Measurements from ENCODE around the gene SLC12A3. TPM values are rescaled to one million over a fixed set of nuclear protein-coding genes. Genes with fewer than 3 reads are reported as not detected.

Gene SLC12A3
- total RNA-seq, 3 donors from 2014 or later = not detected

DNA sequence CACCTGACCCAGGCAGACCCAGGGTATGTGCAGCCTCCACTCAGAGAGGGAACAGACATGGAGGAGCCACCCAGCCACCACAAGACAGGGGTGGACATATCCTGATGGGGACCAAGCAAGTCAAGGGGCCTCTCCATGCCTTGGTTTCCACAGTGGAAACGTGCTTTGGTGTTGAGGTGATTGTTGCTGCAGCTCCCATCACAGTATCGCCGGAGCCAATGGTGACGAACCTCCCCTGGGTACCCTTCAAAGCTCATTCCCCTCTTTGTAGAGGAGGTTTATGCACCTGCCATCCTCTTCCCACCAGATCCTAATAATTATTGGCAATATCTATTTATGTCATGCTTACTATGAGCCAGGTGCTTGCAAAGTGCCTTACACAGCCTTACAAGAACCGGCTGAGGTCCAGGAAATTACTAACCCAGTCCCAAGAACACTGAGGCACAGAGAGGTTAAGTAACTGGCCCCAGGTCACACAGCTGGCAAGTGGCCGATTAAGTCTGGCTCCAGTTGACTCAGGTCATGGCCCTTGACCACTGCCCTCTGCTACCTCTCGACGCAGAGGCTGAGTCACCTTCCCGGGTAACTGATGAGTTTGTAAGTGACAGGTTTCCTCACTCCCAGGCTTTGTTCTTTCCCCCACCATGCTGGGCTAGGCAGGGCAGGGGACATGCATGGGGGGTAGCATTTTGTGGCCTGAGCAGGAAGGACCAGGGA, 20.6 kb downstream of the SLC12A3 start:
- no peak overlapping the region for H3K4me3 Mint-ChIP-seq

GRCh38 chr16:56886296-56886695, 21.3 kb downstream of the SLC12A3 start:
- Mint-ChIP-seq H3K27me3 (ENCODE audit: low read depth) (no peaks in the 10 kb centered on the region), H3K4me3 (no peak overlapping the region), H3K36me3 (ENCODE audit: insufficient read depth) (no peaks in the 10 kb centered on the region)

More for the DNA sequence above, 20.6 kb downstream of the SLC12A3 start:
- Mint-ChIP-seq H3K4me1 (ENCODE audit: low read depth) (no peaks in the 10 kb centered on the region), H3K27me3 (ENCODE audit: low read depth) (no peaks in the 10 kb centered on the region), H3K36me3 (ENCODE audit: insufficient read depth) (no peaks in the 10 kb centered on the region), H3K9me3 (no peaks in the 10 kb centered on the region)
- no peak for DNase-seq
- ATAC-seq = no peak

GRCh38 chr16:56886826-56887225, 21.8 kb downstream of the SLC12A3 start:
- Mint-ChIP-seq H3K4me1 (ENCODE audit: low read depth) (no peaks in the 10 kb centered on the region), H3K9me3 (no peaks in the 10 kb centered on the region), H3K36me3 (ENCODE audit: insufficient read depth) (no peaks in the 10 kb centered on the region), H3K27me3 (ENCODE audit: low read depth) (no peaks in the 10 kb centered on the region), H3K4me3 (no peak overlapping the region)
- no peak for ATAC-seq
- DNase-seq = no peak

More at GRCh38 chr16:56886296-56886695, 21.3 kb downstream of the SLC12A3 start:
- no peak for DNase-seq
- no peak for ATAC-seq
- no peaks in the 10 kb centered on the region for H3K4me1 Mint-ChIP-seq (ENCODE audit: low read depth)
- no peaks in the 10 kb centered on the region for H3K9me3 Mint-ChIP-seq

DNA sequence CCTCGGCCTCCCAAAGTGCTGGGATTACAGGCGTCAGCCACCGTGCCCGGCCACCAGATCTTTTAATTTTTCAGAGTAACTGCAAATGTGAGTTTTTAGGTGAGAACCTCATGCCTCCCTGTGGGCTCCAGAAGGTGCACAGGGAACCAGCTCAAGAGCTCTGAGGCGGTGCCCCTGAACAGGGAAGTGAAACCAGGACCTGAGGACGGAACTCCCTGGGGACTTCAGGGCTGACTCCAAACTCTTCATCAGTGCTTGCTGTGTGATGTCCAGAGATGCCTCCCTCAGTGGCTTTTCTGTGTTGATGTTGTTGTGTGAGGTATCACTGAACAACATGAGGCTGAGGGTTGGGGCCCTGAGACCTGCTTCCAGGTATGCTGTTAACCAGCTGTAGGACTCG, 23.8 kb downstream of the SLC12A3 start:
- no peak for ATAC-seq
- Mint-ChIP-seq H3K36me3 (ENCODE audit: insufficient read depth) (no peaks in the 10 kb centered on the region), H3K9me3 (no peaks in the 10 kb centered on the region)

GRCh38 chr16:56889206-56889605, 24.2 kb downstream of the SLC12A3 start:
- Mint-ChIP-seq H3K4me3 (no peak overlapping the region), H3K4me1 (ENCODE audit: low read depth) (no peaks in the 10 kb centered on the region), H3K9me3 (no peaks in the 10 kb centered on the region), H3K36me3 (ENCODE audit: insufficient read depth) (no peaks in the 10 kb centered on the region), H3K27me3 (ENCODE audit: low read depth) (no peaks in the 10 kb centered on the region)
- ATAC-seq = no peak
- no peak for DNase-seq

More for the DNA sequence above, 23.8 kb downstream of the SLC12A3 start:
- Mint-ChIP-seq H3K4me3 (no peak overlapping the region), H3K4me1 (ENCODE audit: low read depth) (no peaks in the 10 kb centered on the region), H3K27me3 (ENCODE audit: low read depth) (no peaks in the 10 kb centered on the region)
- DNase-seq = no peak

- no peak overlapping the region for H3K4me3 Mint-ChIP-seq
- no peak for DNase-seq
- H3K4me1 Mint-ChIP-seq (ENCODE audit: low read depth) = no peaks in the 10 kb centered on the region
- no peaks in the 10 kb centered on the region for H3K36me3 Mint-ChIP-seq (ENCODE audit: insufficient read depth)
- no peaks in the 10 kb centered on the region for H3K27me3 Mint-ChIP-seq (ENCODE audit: low read depth)
- no peaks in the 10 kb centered on the region for H3K9me3 Mint-ChIP-seq
- no peak for ATAC-seq
Measured at GRCh38 chr16:56891685-56892084, 26.7 kb downstream of the SLC12A3 start.

GRCh38 chr16:56892705-56893104, 27.7 kb downstream of the SLC12A3 start:
- no peak for DNase-seq
- ATAC-seq = no peak
- Mint-ChIP-seq H3K36me3 (ENCODE audit: insufficient read depth) (no peaks in the 10 kb centered on the region), H3K27me3 (ENCODE audit: low read depth) (no peaks in the 10 kb centered on the region), H3K4me3 (no peak overlapping the region), H3K4me1 (ENCODE audit: low read depth) (peaks cover under 1% of the 10 kb centered on the region), H3K9me3 (no peaks in the 10 kb centered on the region)

DNA sequence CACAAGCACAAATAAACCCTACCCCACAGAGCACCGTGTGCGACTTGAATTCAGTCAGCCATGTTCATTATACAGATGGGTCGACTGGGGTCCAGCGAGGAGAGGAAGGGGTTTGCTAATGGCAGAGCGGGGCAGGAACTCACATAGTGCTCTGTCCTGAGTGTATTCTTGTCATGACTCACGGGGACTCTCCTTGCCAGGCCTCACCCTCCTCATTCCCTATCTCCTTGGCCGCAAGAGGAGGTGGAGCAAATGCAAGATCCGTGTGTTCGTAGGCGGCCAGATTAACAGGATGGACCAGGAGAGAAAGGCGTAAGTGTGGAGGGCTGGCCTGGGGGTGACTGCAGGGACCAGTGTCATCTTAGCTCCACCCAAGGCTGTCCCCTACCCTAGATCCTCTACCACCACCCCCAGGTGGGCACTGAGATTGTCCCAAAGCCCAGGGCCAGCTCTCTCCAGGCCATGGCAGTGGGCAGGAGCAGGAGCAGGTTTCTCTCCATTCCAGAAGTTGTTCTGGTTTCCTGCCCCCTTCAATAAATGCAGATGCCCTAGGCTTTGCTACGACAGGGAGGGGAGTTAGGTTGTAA, 29.4 kb downstream of the SLC12A3 start:
- DNase-seq (no peak), ATAC-seq (no peak)
- no peak overlapping the region for H3K4me3 Mint-ChIP-seq
- peaks cover 11% of the 10 kb centered on the region for H3K4me1 Mint-ChIP-seq (ENCODE audit: low read depth)
- H3K27me3 Mint-ChIP-seq (ENCODE audit: low read depth) = no peaks in the 10 kb centered on the region
- no peaks in the 10 kb centered on the region for H3K9me3 Mint-ChIP-seq
- no peaks in the 10 kb centered on the region for H3K36me3 Mint-ChIP-seq (ENCODE audit: insufficient read depth)

DNA sequence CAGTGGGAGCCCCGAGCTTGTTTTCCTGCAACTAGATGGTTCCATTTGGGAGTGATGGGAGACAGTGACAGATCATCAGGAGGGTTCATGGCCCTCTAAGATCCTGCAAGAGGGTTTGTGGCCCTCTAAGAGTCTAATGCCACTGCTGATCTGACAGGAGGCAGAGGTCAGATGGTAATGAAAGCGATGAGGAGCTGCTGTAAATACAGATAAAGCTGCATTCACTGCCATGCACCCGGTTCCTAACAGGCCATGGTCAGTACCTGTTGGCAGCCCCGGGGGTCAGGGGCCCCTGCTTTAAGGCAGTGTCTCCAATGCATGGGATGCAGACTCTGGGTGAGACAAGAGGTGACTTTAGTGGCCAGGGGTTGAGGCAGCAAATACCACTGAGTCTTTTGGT, 30.8 kb downstream of the SLC12A3 start:
- no peak overlapping the region for H3K4me3 Mint-ChIP-seq
- H3K9me3 Mint-ChIP-seq = no peaks in the 10 kb centered on the region
- H3K36me3 Mint-ChIP-seq (ENCODE audit: insufficient read depth) = no peaks in the 10 kb centered on the region
- no peak for ATAC-seq
- H3K27me3 Mint-ChIP-seq (ENCODE audit: low read depth) = no peaks in the 10 kb centered on the region
- DNase-seq = no peak
- peaks cover 19% of the 10 kb centered on the region for H3K4me1 Mint-ChIP-seq (ENCODE audit: low read depth)

DNA sequence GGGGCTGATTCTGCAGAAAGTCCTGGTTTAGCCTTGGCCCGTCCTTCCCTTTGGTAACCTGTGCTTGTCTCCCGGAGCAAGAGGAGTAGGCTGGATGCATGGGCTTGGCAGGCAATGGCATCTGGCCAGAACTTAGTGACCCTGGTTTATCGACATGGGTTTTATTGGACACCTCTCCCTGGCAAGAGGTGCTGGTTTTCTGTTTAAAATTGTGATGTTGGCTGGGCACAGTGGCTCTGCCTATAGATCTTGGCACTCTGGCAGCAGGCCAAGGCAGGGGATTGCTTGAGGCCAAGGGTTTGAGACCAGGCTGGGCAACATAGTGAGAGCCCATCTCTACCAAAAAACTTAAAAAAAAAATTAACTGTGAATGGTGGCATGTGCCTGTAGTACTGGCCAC, 31.2 kb downstream of the SLC12A3 start:
- Mint-ChIP-seq H3K9me3 (no peaks in the 10 kb centered on the region), H3K27me3 (ENCODE audit: low read depth) (no peaks in the 10 kb centered on the region), H3K36me3 (ENCODE audit: insufficient read depth) (no peaks in the 10 kb centered on the region), H3K4me3 (no peak overlapping the region), H3K4me1 (ENCODE audit: low read depth) (peaks cover 19% of the 10 kb centered on the region)
- DNase-seq = no peak
- ATAC-seq = no peak

DNA sequence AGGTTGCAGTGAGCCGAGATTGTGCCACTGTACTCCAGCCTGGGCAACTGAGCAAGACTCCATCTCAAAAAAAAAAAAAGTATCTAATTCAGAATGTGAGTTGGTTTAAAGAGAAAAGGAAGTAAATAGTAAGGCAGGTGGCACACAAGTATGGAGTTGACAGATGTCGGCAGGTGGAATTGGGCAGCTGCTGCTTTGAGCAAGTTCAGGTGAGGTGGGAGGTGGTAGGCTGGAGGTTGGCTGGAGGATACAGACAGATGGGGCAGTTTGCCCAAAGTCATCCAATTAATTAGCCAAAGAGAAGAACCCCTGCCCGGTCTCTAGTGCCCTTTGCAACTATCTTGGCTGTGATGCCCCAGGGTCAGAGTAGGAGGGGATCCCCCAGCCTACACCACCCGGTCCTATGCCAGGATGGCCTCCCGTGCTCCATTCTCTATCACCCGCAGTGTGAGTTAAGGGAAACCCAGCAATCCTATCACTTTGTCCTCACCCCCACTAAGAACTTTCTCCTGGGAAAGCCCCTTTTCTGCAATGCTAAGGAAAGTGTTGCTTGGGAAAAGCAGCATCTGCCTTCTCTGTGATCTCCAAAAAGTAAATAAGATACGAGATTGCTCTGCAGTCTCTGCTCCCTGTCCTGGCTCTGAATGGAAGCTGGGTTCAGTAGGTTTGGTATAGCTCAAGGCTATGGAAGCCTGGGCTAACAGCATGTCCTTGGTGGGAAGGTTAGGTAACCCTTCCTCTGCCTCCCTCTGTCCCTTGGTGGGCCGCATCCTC, 32.2 kb downstream of the SLC12A3 start:
- Mint-ChIP-seq H3K4me3 (no peak overlapping the region), H3K9me3 (no peaks in the 10 kb centered on the region), H3K36me3 (ENCODE audit: insufficient read depth) (no peaks in the 10 kb centered on the region), H3K4me1 (ENCODE audit: low read depth) (peaks cover 19% of the 10 kb centered on the region), H3K27me3 (ENCODE audit: low read depth) (no peaks in the 10 kb centered on the region)
- DNase-seq = no peak
- no peak for ATAC-seq

DNA sequence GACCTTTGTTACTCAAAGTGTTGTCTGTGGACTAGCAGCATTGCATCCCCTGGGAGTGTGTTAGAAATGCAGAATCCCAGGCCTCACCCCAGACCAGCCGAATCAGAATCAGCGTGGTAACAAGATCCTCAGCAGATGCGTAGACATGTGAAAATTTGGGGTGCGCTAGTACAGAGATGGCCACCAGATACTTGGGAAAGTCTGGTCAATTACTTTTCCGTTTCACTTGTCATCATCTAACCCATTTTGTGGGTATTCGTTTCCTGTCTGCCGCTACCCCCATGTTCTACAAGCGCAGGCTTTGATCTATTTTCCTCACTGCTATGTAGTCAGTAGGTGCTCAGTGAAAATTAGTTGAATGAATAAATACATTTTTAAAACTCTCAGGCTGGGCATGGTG, 33.8 kb downstream of the SLC12A3 start:
- Mint-ChIP-seq H3K4me3 (no peak overlapping the region), H3K36me3 (ENCODE audit: insufficient read depth) (no peaks in the 10 kb centered on the region), H3K9me3 (no peaks in the 10 kb centered on the region), H3K27me3 (ENCODE audit: low read depth) (no peaks in the 10 kb centered on the region), H3K4me1 (ENCODE audit: low read depth) (peaks cover 19% of the 10 kb centered on the region)
- ATAC-seq (peak; percentile 46 to 69), DNase-seq (no peak)

DNA sequence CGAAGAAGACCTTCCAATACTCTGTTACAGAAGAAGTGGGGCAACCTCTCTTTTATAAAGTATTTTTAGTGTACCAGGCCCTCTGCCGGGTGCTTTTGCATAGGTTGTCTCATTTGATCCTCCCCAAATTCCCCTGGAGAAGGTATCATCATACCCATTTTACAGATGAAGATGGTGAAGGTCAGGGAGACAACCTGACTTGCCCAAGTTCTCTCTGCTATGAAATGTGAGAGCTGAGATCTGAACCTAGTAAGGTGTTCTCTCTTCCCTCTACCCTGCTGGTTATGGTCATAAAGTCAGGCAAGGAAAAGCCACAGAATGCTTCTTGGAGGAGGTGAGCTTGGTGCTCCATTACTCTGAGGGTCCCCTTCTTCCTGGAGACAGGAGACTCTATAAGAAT, 38.9 kb downstream of the SLC12A3 start:
- Mint-ChIP-seq H3K27me3 (ENCODE audit: low read depth) (no peaks in the 10 kb centered on the region), H3K4me1 (ENCODE audit: low read depth) (peaks cover 13% of the 10 kb centered on the region), H3K36me3 (ENCODE audit: insufficient read depth) (no peaks in the 10 kb centered on the region), H3K9me3 (no peaks in the 10 kb centered on the region), H3K4me3 (no peak overlapping the region)
- no peak for DNase-seq
- no peak for ATAC-seq

DNA sequence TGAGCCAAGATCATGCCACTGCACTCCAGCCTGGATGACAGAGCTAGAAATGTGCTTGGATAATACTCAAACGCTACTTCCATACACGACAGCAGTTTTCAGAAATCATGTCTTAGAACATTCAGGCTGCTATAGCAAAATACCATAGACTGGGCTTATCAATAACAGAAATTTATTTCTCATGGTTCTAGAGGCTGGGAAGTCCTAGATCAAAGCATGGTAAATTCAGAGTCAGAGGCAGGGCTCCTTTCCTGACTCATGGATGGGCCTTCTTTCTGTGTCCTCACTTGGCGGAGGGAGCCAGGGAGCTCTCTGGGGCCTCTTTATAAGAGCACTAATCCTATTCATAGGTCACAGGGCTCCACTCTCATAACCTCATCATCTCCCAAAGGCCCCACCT, 42.4 kb downstream of the SLC12A3 start:
- ATAC-seq = no peak
- Mint-ChIP-seq H3K36me3 (ENCODE audit: insufficient read depth) (no peaks in the 10 kb centered on the region), H3K4me3 (no peak overlapping the region), H3K27me3 (ENCODE audit: low read depth) (no peaks in the 10 kb centered on the region), H3K4me1 (ENCODE audit: low read depth) (peaks cover 21% of the 10 kb centered on the region), H3K9me3 (no peaks in the 10 kb centered on the region)
- no peak for DNase-seq

GRCh38 chr16:56909527-56909979, 44.5 kb downstream of the SLC12A3 start:
- H3K4me3 Mint-ChIP-seq = no peak overlapping the region
- ATAC-seq (no peak), DNase-seq (no peak)
- H3K4me1 Mint-ChIP-seq (ENCODE audit: low read depth) = peaks cover 26% of the 10 kb centered on the region
- H3K27me3 Mint-ChIP-seq (ENCODE audit: low read depth) = no peaks in the 10 kb centered on the region
- no peaks in the 10 kb centered on the region for H3K9me3 Mint-ChIP-seq
- H3K36me3 Mint-ChIP-seq (ENCODE audit: insufficient read depth) = no peaks in the 10 kb centered on the region
